HG03575 (cell line): ENCODE measurements around the gene SERINC3.
"Not testable (repeated sequence)": the region's sequence is repeated elsewhere in the genome, so short reads cannot be mapped to it uniquely, and the experiment has no call there.

Source experiments
- ATAC-seq: cut with Tn5 transposase; IDR thresholded peaks from one replicate; pipeline ENCODE4 v1.9.1; 2021; ENCODE audit not compliant: unreplicated experiment, insufficient number of reproducible peaks, low FRiP score; ENCODE audit errors: extremely low read depth

SERINC3 gene

GRCh38 chr20:44475372-44475693, 46.5 kb downstream of the SERINC3 start:
- no peak for ATAC-seq

DNA sequence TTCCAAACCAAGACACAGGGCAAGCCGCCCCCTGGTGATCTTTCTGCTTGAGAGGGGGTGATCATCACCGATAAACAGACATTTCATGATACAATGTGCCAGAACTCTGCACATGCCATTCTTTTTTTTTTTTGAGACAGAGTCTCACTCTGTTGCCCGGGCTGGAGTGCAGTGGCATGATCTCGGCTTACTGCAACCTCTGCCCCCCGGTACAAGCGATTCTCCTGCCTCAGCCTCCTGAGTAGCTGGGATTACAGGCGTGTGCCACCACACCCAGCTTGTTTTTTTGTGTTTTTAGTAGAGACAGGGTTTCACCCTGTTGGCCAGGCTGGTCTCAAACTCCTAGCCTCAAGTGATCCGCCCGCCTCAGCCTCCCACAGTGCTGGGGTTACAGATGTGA, 49.6 kb downstream of the SERINC3 start:
- ATAC-seq: not testable (repeated sequence)

DNA sequence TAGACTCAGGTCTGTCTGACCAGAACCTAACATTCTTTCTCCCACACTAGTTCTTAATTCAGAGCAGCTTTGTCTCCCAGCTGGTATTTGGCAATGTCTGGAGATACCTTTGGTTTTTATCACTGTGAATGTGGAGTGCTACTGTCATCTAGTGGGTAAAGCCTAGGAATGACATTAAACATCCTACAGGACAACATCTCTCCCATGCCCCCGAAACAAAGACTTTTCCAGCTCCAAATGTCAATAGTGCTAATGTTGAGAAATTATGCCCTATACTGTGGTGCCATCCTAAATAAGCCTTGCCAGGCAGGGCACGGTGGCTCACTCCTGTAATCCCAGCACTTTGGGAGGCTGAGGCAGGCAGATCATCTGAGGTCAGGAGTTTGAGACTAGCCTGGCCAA, 50.4 kb downstream of the SERINC3 start:
- ATAC-seq: no peak

DNA sequence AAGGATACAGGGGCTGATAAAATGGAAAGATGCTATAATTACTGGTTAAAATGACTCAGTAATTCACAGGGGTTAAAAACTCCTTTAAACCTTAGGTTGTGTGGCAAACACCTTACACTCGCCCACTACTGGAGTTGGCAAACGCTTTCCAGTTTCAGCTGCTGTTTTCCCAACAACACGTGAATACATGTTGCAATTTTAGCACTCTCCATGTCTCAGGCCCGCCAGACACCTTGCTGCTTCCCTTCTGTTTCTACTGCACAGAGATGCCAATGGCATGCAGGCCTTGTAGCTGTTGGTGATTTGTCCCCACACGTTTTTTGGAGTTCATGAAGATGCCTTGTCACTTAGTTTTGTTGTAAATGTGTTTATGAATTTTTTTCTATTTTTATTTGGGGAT, 51.5 kb downstream of the SERINC3 start:
- no peak for ATAC-seq

DNA sequence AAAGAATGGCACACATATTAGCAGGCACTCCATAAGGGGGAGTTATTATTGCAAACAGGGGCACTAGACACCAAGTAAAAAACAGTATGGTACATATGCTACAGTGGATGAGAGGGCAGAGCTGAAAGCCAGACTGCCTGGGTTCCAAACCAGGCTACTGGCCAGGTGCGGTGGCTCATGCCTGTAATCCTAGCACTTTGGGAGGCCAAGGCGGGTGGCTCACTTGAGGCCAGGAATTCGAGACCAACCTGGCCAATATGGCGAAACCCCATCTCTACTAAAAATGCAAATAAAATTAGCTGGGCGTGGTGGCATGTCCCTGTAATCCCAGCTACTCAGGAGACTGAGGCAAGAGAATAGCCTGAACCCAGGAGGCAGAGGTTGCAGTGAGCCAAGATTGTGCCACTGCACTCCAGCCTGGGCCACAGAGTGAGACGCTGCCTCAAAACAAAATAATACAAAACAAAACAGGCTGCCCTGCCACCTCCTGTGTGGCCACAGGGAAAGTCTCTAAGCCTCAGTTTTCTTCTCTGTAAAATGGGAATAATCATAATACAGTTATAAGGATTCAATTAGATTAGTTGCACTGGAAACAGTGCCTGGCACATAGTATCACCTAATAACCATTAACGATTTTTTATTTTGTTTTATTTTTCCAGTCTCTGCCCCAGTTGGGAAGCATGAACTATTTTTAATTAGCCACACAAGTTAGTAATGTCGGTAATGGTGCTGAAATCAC, 53.7 kb downstream of the SERINC3 start:
- no peak for ATAC-seq

DNA sequence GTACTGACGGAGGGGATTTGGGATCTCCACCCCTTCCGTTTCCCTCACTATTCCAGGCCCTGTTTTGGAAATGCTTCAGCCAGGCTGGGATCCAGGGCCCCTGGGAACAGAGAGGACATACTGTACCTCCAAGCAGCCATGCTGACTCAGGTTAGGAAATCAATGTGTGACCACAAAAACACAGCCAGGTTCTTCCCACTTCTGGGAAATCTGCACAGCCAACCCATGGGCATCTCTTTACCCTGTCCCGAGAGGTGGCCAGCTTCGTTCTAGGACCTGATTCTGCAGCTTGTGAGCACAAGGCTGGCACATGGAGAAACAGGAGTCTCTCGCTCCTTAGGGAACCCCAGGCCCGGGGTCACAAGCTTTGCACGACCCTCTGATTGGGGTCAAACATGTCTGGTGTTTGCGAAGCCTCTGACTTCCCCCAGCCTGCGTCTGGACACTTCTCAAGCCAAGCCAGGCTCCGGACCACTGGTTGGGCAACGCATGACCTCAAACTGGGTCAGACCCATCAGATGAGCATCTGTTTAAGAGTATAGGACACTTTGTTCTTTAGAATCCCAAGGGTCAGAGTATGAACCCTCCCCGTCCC, 54.5 kb downstream of the SERINC3 start:
- no peak for ATAC-seq

GRCh38 chr20:44465001-44465560, 56.8 kb downstream of the SERINC3 start:
- ATAC-seq: no peak

DNA sequence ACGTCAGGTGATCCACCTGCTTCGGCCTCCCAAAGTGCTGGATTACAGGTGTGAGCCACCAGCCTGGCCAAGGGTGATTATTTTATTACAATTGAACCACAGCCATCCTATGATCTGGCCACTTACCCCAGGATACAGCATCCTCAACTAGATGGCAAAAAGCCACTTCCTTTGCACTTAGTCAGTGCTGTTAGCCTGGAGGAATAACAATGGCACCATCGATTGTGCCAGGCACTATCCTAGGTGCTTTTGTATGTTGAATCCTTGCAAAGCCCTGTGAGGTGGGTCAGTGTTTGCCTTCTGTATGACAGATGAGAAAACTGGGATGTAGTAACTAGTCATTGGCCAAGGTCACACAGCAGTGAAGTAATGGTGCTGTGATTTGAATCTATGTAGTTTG, 57.4 kb downstream of the SERINC3 start:
- no peak for ATAC-seq

- ATAC-seq: no peak
Measured at GRCh38 chr20:44463466-44463865, 58.4 kb downstream of the SERINC3 start.

GRCh38 chr20:44461803-44462174, 60.1 kb downstream of the SERINC3 start:
- ATAC-seq: no peak

GRCh38 chr20:44461142-44461802, 60.6 kb downstream of the SERINC3 start:
- ATAC-seq: no peak

GRCh38 chr20:44460795-44461141, 61.1 kb downstream of the SERINC3 start:
- ATAC-seq: no peak

DNA sequence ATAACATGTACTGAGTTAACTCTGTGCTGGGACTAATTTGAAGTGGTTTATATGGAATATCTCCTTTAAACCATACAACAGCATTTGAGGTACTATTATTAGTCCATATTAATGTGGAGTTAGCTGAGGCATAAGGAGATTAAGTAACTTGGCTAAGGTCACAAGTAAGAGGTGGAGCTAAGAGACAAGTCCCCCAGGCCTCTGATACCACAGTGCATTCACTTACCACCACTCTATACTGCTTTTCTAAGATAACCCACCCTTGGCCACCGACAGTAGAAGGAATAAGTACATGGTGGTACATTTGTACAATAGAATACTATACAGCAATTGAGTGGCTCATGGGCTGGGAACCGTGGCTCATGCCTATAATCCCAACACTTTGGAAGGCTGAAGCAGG, 62.6 kb downstream of the SERINC3 start:
- ATAC-seq: no peak

DNA sequence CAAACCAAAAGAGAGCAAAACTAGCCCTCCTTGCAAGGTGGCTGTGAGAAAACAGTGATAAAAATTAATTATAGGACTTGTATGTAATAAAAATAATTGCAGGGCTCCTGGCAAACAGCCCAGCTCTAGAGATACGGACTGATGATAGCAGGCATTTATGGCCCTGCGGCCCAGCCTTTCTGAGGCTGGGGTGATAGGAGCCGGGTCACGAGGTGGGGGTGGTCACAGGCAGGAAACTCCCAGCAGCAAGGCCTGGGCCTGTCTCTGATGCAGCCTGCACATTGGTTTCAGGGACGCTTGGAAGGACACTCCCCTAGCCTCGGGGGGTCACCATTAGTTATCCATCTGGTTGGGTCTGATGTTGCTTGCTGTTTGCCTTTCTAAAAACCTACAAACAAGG, 64.9 kb downstream of the SERINC3 start:
- ATAC-seq: no peak

- ATAC-seq: no peak
Measured at GRCh38 chr20:44456611-44457010, 65.3 kb downstream of the SERINC3 start.

GRCh38 chr20:44455126-44455525, 66.7 kb downstream of the SERINC3 start:
- no peak for ATAC-seq

GRCh38 chr20:44454306-44454963, 67.4 kb downstream of the SERINC3 start:
- no peak for ATAC-seq

DNA sequence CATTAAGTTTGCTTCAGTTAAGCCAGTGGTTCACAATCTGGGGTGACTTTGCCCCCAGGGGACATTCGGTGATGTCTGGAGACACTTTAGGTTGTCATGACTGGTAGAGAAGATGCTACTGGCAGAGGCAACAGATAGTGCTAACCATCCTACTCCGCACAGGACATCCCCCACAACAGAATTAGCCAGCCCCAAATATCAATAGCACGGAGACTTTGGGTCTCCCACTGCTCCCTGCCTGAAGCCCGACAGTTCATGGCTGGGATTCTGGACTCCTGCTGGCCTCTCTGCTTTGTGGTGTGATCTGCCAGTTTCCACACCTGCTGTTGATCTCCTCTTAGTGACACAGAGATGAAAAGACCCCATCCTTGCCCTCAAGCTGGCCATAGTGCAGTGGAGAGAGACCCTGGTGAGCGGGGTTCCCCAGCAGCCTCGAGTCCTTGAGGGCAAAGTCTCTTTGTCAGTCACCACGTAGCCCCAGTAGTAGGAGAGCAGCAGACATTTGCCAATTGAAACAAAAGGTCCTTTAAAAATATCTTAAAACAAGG, 70.9 kb downstream of the SERINC3 start:
- no peak for ATAC-seq

DNA sequence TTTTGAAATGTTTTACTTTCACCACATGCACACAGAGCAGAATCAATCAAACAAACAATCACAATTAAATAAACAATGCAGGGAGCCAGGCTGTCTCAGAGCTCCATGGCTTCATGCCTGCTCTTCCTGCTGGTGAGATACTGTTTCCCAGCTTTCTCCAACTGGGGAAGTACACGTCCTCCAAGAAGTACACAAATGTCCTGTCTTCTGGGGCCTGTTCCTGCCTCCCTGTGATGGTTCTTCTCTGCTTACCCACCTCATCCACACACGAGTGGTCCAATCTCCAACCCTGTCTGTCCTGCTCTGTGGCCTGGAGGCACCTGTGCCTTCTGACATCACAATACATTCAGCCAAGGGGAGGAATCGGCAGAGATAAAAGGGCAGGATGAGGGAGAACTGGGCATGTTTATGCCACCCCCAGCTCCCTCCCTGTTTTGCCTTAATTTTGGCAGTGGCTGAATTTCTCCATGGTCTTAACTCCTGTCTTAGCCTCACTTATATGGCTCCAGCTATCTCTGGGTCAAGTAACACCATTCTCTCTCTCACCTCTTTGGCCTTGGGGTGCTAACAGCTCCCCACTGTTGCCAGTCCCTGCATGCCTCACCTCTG, 71.5 kb downstream of the SERINC3 start:
- no peak for ATAC-seq
